K562 (cell line): ENCODE measurements around the gene RIPPLY3. TPM values are rescaled to one million over a fixed set of nuclear protein-coding genes. Genes with fewer than 3 reads are reported as not detected.
A peak's percentile ranks its signal among the peaks of the same experiment; 100 is the strongest.

ENCODE experiments used
- BHLHE40 ChIP-seq: IDR thresholded peaks from 2 replicates; pipeline ENCODE4 v1.6.1; 2011; ENCODE audit warnings: low read length, improper control_type of control experiment
- ETV1 ChIP-seq: fragments of 450-650 bp; conservative IDR thresholded peaks from 2 replicates; pipeline ENCODE4 v1.6.1; 2016; ENCODE audit warnings: missing genetic modification characterization, control low read depth, low read depth, missing compliant biosample characterization
- FIP1L1 ChIP-seq: fragments of 200-400 bp; formaldehyde crosslinking; IDR thresholded peaks from 2 replicates; pipeline ENCODE4 v1.6.1; 2018; ENCODE audit warnings: mild to moderate bottlenecking, low read depth, low read length; ENCODE audit not compliant: poor library complexity, severe bottlenecking
- GABPB2 ChIP-seq: fragments of 250-450 bp; sonication (Bioruptor Pico); conservative IDR thresholded peaks from 2 replicates; pipeline ENCODE4 v1.5.1; 2021; ENCODE audit warnings: mild to moderate bottlenecking
- NFIX ChIP-seq: fragments of 250-450 bp; sonication (Bioruptor Pico); IDR thresholded peaks from 2 replicates; pipeline ENCODE4 v1.4.0; 2020; ENCODE audit warnings: low read depth, mild to moderate bottlenecking, moderate library complexity
- NRF1 ChIP-seq, 2 experiments: fragments of 450-650 bp; IDR thresholded peaks in 1 of 2; conservative IDR thresholded peaks in 1 of 2; 2 replicates each; pipeline ENCODE4 v1.6.1; 2014; ENCODE audit warnings: mild to moderate bottlenecking in 2 of 2
- PREB ChIP-seq: sonication (generic); formaldehyde crosslinking; IDR thresholded peaks from 2 replicates; pipeline ENCODE4 v1.8.1; 2023; ENCODE audit warnings: mild to moderate bottlenecking, missing genetic modification reagents
- PYGO2 ChIP-seq: fragments of 450-650 bp; IDR thresholded peaks from 2 replicates; pipeline ENCODE4 v1.6.1; 2016; ENCODE audit warnings: mild to moderate bottlenecking, missing genetic modification characterization, moderate library complexity, missing compliant biosample characterization
- TCFL5 ChIP-seq: fragments of 250-450 bp; sonication (Bioruptor Pico); conservative IDR thresholded peaks from 2 replicates; pipeline ENCODE4 v1.6.1; 2021; ENCODE audit warnings: mild to moderate bottlenecking, moderate library complexity, matching md5 sums
- TEAD2 ChIP-seq: fragments of 450-650 bp; IDR thresholded peaks from 2 replicates; pipeline ENCODE4 v1.6.1; 2016; ENCODE audit warnings: missing genetic modification characterization, control low read depth, missing compliant biosample characterization
- ZNF444 ChIP-seq: fragments of 250-450 bp; sonication (Bioruptor Pico); IDR thresholded peaks from 2 replicates; pipeline ENCODE4 v1.4.0; 2020; ENCODE audit warnings: mild to moderate bottlenecking, moderate library complexity
- ZNF583 ChIP-seq: fragments of 250-450 bp; sonication (Bioruptor Pico); IDR thresholded peaks from 2 replicates; pipeline ENCODE4 v1.4.0; 2020
- ZNF668 ChIP-seq: fragments of 250-450 bp; sonication (Bioruptor Pico); IDR thresholded peaks from 2 replicates; pipeline ENCODE4 v1.8.0; 2022; ENCODE audit warnings: mild to moderate bottlenecking, inconsistent platforms
- ZNF696 ChIP-seq: fragments of 250-450 bp; sonication (Bioruptor Pico); conservative IDR thresholded peaks from 2 replicates; pipeline ENCODE4 v1.4.0; 2020; ENCODE audit warnings: mild to moderate bottlenecking, moderate library complexity
- polyA plus RNA-seq, 8 experiments: library from polyadenylated mRNA; depleted of rRNA in 4 of 8; stranded (reverse) in 5 of 8; unstranded in 3 of 8; fragments of >200 nt; fragmentation: Nextera tagmentation in 2 of 8; fragmentation: Illumina TruSeq in 1 of 8; extraction: Ambion mirVana in 2 of 8; extraction: Trizol in 1 of 8; gene quantifications; 2 replicates each; pipeline versions ENCODE4 v1.2.1 to v1.2.3, GENCODE V29; 2011 to 2014; ENCODE audit warnings: inconsistent platforms in 1 of 8, missing spikeins in 1 of 8
- total RNA-seq, 7 experiments: library from RNA; depleted of rRNA in 6 of 7; stranded (reverse); fragments of >200 nt in 6 of 7; fragmentation: Illumina TruSeq in 2 of 7; extraction: Trizol in 2 of 7; gene quantifications; 2 replicates each; pipeline versions ENCODE4 v1.2.1 to v1.2.3, GENCODE V29; 2011 to 2021; ENCODE audit warnings: low replicate concordance in 1 of 7
- TF ChIP-seq, protein P1 (sequence below): fragments of 200-600 bp; sonication (generic); IDR thresholded peaks from one replicate; pipeline ENCODE4 v1.6.1; 2012; ENCODE audit warnings: mild to moderate bottlenecking, low read depth, low read length, inconsistent platforms

Gene RIPPLY3
- total and polyA plus RNA-seq, 9 of the 15 experiments (the other 6 are each of a cell fraction or from before 2014, with no cell fraction given), result not detected

DNA sequence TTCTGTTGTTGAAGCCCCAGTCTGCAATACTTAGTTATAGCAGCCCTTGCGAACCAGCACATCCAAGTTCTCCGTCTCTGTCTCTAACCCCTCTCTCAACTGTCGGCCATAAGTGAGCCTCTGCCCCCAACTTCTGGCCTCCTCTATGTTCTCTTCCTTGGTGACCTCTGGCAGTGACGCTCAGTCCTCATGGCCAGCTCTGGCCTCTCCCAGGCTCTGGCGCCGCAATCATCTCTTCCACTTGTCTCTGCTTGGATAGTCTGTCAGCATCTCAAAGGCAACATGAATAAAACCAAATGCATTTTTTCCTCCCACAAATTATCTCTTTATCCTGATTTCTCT lies 31.7 kb upstream of the RIPPLY3 start (continued):
- TF ChIP-seq, protein P1, sequence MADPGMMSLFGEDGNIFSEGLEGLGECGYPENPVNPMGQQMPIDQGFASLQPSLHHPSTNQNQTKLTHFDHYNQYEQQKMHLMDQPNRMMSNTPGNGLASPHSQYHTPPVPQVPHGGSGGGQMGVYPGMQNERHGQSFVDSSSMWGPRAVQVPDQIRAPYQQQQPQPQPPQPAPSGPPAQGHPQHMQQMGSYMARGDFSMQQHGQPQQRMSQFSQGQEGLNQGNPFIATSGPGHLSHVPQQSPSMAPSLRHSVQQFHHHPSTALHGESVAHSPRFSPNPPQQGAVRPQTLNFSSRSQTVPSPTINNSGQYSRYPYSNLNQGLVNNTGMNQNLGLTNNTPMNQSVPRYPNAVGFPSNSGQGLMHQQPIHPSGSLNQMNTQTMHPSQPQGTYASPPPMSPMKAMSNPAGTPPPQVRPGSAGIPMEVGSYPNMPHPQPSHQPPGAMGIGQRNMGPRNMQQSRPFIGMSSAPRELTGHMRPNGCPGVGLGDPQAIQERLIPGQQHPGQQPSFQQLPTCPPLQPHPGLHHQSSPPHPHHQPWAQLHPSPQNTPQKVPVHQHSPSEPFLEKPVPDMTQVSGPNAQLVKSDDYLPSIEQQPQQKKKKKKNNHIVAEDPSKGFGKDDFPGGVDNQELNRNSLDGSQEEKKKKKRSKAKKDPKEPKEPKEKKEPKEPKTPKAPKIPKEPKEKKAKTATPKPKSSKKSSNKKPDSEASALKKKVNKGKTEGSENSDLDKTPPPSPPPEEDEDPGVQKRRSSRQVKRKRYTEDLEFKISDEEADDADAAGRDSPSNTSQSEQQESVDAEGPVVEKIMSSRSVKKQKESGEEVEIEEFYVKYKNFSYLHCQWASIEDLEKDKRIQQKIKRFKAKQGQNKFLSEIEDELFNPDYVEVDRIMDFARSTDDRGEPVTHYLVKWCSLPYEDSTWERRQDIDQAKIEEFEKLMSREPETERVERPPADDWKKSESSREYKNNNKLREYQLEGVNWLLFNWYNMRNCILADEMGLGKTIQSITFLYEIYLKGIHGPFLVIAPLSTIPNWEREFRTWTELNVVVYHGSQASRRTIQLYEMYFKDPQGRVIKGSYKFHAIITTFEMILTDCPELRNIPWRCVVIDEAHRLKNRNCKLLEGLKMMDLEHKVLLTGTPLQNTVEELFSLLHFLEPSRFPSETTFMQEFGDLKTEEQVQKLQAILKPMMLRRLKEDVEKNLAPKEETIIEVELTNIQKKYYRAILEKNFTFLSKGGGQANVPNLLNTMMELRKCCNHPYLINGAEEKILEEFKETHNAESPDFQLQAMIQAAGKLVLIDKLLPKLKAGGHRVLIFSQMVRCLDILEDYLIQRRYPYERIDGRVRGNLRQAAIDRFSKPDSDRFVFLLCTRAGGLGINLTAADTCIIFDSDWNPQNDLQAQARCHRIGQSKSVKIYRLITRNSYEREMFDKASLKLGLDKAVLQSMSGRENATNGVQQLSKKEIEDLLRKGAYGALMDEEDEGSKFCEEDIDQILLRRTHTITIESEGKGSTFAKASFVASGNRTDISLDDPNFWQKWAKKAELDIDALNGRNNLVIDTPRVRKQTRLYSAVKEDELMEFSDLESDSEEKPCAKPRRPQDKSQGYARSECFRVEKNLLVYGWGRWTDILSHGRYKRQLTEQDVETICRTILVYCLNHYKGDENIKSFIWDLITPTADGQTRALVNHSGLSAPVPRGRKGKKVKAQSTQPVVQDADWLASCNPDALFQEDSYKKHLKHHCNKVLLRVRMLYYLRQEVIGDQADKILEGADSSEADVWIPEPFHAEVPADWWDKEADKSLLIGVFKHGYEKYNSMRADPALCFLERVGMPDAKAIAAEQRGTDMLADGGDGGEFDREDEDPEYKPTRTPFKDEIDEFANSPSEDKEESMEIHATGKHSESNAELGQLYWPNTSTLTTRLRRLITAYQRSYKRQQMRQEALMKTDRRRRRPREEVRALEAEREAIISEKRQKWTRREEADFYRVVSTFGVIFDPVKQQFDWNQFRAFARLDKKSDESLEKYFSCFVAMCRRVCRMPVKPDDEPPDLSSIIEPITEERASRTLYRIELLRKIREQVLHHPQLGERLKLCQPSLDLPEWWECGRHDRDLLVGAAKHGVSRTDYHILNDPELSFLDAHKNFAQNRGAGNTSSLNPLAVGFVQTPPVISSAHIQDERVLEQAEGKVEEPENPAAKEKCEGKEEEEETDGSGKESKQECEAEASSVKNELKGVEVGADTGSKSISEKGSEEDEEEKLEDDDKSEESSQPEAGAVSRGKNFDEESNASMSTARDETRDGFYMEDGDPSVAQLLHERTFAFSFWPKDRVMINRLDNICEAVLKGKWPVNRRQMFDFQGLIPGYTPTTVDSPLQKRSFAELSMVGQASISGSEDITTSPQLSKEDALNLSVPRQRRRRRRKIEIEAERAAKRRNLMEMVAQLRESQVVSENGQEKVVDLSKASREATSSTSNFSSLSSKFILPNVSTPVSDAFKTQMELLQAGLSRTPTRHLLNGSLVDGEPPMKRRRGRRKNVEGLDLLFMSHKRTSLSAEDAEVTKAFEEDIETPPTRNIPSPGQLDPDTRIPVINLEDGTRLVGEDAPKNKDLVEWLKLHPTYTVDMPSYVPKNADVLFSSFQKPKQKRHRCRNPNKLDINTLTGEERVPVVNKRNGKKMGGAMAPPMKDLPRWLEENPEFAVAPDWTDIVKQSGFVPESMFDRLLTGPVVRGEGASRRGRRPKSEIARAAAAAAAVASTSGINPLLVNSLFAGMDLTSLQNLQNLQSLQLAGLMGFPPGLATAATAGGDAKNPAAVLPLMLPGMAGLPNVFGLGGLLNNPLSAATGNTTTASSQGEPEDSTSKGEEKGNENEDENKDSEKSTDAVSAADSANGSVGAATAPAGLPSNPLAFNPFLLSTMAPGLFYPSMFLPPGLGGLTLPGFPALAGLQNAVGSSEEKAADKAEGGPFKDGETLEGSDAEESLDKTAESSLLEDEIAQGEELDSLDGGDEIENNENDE, result no peak
- TF ChIP-seq ZNF583 (CRISPR knock-in tag) (0 out of 2 replicates have a peak, but pooled peaks have one; percentile 41), TCFL5 (no peak), NFIX (CRISPR knock-in tag) (no peak), ETV1 (tag) (peak; percentile 45; the same call in 1 of the 2 replicates), ZNF696 (CRISPR knock-in tag) (no peak), TEAD2 (tag) (peak; percentile 60; the same call in 1 of the 2 replicates), ZNF668 (CRISPR knock-in tag) (no peak), PREB (CRISPR knock-in tag) (no peak), GABPB2 (CRISPR knock-in tag) (no peak), BHLHE40 (no peak), ZNF444 (CRISPR knock-in tag) (no peak), FIP1L1 (no peak), PYGO2 (tag) (no peak), NRF1 (conservative IDR thresholded peaks at IDR 0.05 in 1 of 2, IDR thresholded peaks at IDR 0.05 in 1 of 2) (peak in 1 of 2 experiments; percentile 8; a peak in 1 of 4 replicates)
